Subcutaneous adipose tissue (tissue), 4 donors: ENCODE data around the gene NR2C1. TPM values are rescaled to one million over a fixed set of nuclear protein-coding genes. Genes with fewer than 3 reads are reported as not detected.

Experiments used
- CTCF ChIP-seq: fragments of 450-650 bp; IDR thresholded peaks from one replicate; pipeline ENCODE4 v1.5.1; 2016; ENCODE audit warnings: low read depth, mild to moderate bottlenecking, control low read depth, antibody characterized with exemption, moderate library complexity
- total RNA-seq, 4 donors: library from RNA; depleted of rRNA; stranded (reverse); fragments of >200 nt; gene quantifications; one replicate each; pipeline ENCODE4 v1.1.0, GENCODE V29; 2016

NR2C1 gene
- total RNA-seq, 4 donors from 2014 or later: 46.4 to 101 (median 69.5) TPM

- no peak for TF ChIP-seq CTCF
Measured at GRCh38 chr12:94977766-94978468, 95.5 kb downstream of the NR2C1 start.

- no peak for TF ChIP-seq CTCF
Measured at GRCh38 chr12:94973221-94973620, 100.2 kb downstream of the NR2C1 start.

- no peak for TF ChIP-seq CTCF
Measured at GRCh38 chr12:94972795-94973194, 100.6 kb downstream of the NR2C1 start.

DNA sequence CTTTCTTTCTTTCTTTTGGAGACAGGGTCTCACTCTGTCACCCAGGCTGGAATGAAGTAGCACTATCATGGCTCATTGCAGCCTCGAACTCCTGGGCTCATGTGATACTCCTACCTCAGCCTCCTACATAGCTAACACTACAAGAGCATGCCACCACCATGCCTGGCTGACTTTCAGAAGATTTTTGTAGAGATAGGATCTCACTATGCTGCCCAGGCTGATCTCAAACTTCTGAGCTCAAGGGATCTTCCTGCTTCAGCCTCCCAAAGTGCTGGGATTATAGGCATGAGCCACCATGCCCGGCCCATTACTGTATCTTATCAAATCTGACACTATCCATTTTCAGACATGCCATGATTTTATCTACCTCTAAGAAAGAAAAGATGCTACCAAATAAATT lies 101.5 kb downstream of the NR2C1 start:
- no peak for TF ChIP-seq CTCF

GRCh38 chr12:94970560-94970959 lies 102.9 kb downstream of the NR2C1 start:
- TF ChIP-seq CTCF: no peak

Other genes with a start within 250 kb of the NR2C1 start
- gene NDUFA12, start 69.9 kb downstream of the NR2C1 start, total RNA-seq: 100 to 1,000 TPM in 1 of 4 donors, 10 to 100 TPM in 3; 63.7 to 159 (median 81.6) TPM
- gene FGD6, start 143.8 kb upstream of the NR2C1 start, total RNA-seq: 10 to 100 TPM in 1 of 4 donors, 1 to 10 TPM in 3; 3.4 to 13.8 (median 7.6) TPM
- gene VEZT, start 144.2 kb upstream of the NR2C1 start, total RNA-seq: 10 to 100 TPM; 50.5 to 78.0 (median 61.9) TPM